ENCODE measurements around the gene SNX24. TPM values are rescaled to one million over a fixed set of nuclear protein-coding genes. Genes with fewer than 3 reads are reported as not detected.

The SNX24 gene
- polyA plus RNA-seq, 2 of the 4 experiments (the other 2 are of a cell fraction), result 20.4 to 22.4 TPM

GRCh38 chr5:122877518-122877917, 32.1 kb downstream of the SNX24 start:
- TF ChIP-seq ZC3H11A (IDR thresholded peaks at IDR 0.05) (no peak), TFCP2L1 (CRISPR knock-in tag; IDR thresholded peaks at IDR 0.05) (no peak), JUNB (IDR thresholded peaks at IDR 0.05) (no peak), ESRRA (IDR thresholded peaks at IDR 0.05; ENCODE audit: borderline replicate concordance, low read length) (no peak), POLR2A (IDR thresholded peaks at IDR 0.05; ENCODE audit: low read length) (no peak), CHD2 (IDR thresholded peaks at IDR 0.05; ENCODE audit: low read length, partially characterized antibody) (no peak), NPAS2 (CRISPR knock-in tag; IDR thresholded peaks at IDR 0.05; ENCODE audit: borderline replicate concordance) (no peak), MAZ (IDR thresholded peaks at IDR 0.05; ENCODE audit: borderline replicate concordance, low read depth, low read length) (no peak), HES2 (IDR thresholded peaks at IDR 0.05) (no peak), CEBPB (IDR thresholded peaks at IDR 0.05) (no peak), HOXA7 (CRISPR knock-in tag; IDR thresholded peaks at IDR 0.05) (no peak), FOXS1 (CRISPR knock-in tag; IDR thresholded peaks at IDR 0.05) (no peak), TP53 (CRISPR knock-in tag; IDR thresholded peaks at IDR 0.05) (no peak), SREBF2 (IDR thresholded peaks at IDR 0.05) (no peak), HOXB13 (CRISPR knock-in tag; IDR thresholded peaks at IDR 0.05; ENCODE audit: low read depth) (no peak), NR3C1 (IDR thresholded peaks at IDR 0.05) (no peak), RCOR1 (IDR thresholded peaks at IDR 0.05; ENCODE audit: low read depth, low read length) (no peak), RNF2 (IDR thresholded peaks at IDR 0.05; ENCODE audit: borderline replicate concordance, low read depth) (no peak)
- TF ChIP-seq, protein P1, sequence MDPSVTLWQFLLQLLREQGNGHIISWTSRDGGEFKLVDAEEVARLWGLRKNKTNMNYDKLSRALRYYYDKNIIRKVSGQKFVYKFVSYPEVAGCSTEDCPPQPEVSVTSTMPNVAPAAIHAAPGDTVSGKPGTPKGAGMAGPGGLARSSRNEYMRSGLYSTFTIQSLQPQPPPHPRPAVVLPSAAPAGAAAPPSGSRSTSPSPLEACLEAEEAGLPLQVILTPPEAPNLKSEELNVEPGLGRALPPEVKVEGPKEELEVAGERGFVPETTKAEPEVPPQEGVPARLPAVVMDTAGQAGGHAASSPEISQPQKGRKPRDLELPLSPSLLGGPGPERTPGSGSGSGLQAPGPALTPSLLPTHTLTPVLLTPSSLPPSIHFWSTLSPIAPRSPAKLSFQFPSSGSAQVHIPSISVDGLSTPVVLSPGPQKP (IDR thresholded peaks at IDR 0.05; ENCODE audit: low read depth, low read length), result no peak
- TF ChIP-seq, protein P2, sequence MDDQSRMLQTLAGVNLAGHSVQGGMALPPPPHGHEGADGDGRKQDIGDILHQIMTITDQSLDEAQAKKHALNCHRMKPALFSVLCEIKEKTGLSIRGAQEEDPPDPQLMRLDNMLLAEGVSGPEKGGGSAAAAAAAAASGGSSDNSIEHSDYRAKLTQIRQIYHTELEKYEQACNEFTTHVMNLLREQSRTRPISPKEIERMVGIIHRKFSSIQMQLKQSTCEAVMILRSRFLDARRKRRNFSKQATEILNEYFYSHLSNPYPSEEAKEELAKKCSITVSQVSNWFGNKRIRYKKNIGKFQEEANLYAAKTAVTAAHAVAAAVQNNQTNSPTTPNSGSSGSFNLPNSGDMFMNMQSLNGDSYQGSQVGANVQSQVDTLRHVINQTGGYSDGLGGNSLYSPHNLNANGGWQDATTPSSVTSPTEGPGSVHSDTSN (IDR thresholded peaks at IDR 0.05), result no peak
- no peak overlapping the region for H3K27ac ChIP-seq
- no peaks in the 10 kb centered on the region for H3K9me3 ChIP-seq
- H3K4me2 ChIP-seq, result no peak overlapping the region
- no peak for DNase-seq (ENCODE audit: low read depth in 1 of 2, low spot score in 1 of 2)
- H3K4me3 ChIP-seq, result no peak overlapping the region
- WGBS (ENCODE audit: missing lambda C conversion rate), result 79% methylated on average over 2 of the region's 2 CpGs
- 0 out of 3 replicates have a peak, but pooled peaks cover 2% of the 10 kb centered on the region for H3K4me1 ChIP-seq
- ATAC-seq, result no peak
- POLR2A ChIA-PET, result no interaction called here
- CTCF ChIA-PET, result interaction anchor here (0.7 kb wide), 1 partner anchor 222 kb away, joined by 3 read pairs; no protein-coding TSS in a partner anchor
- FAIRE-seq, result no peak

- DNase-seq (ENCODE audit: low read depth in 1 of 2, low spot score in 1 of 2) (no peak), FAIRE-seq (no peak), ATAC-seq (no peak)
- H3K4me1 ChIP-seq, result 0 out of 3 replicates have a peak, but pooled peaks cover 4% of the 10 kb centered on the region
- ChIA-PET POLR2A (no interaction called here), CTCF (interaction anchor here (1.1 kb wide), 1 partner anchor 175 kb away, joined by 6 read pairs; no protein-coding TSS in a partner anchor)
- H3K27ac ChIP-seq, result no peak overlapping the region
- TF ChIP-seq HOXA7 (CRISPR knock-in tag; IDR thresholded peaks at IDR 0.05), result no peak
- no peak for TF ChIP-seq CBX8 (IDR thresholded peaks at IDR 0.05)
- TF ChIP-seq E2F6 (IDR thresholded peaks at IDR 0.05; ENCODE audit: borderline replicate concordance, low read depth), result no peak
- no peak for TF ChIP-seq HOXB5 (CRISPR knock-in tag; IDR thresholded peaks at IDR 0.05)
- TF ChIP-seq RARB (CRISPR knock-in tag; IDR thresholded peaks at IDR 0.05), result no peak
- TF ChIP-seq BHLHE40 (IDR thresholded peaks at IDR 0.05; ENCODE audit: low read depth, low read length), result no peak
- no peak for TF ChIP-seq REST (IDR thresholded peaks at IDR 0.05)
- no peak for TF ChIP-seq RFX5 (IDR thresholded peaks at IDR 0.05)
- no peak for TF ChIP-seq EHMT2 (IDR thresholded peaks at IDR 0.05; ENCODE audit: low read depth)
- TF ChIP-seq TFCP2L1 (CRISPR knock-in tag; IDR thresholded peaks at IDR 0.05), result no peak
- TF ChIP-seq SREBF2 (IDR thresholded peaks at IDR 0.05), result no peak
- no peak overlapping the region for H3K4me3 ChIP-seq
- no peak overlapping the region for H3K4me2 ChIP-seq
- WGBS (ENCODE audit: missing lambda C conversion rate), result 99% methylated on average over 3 of the region's 3 CpGs
- H3K9me3 ChIP-seq, result no peaks in the 10 kb centered on the region
These were observed 33.7 kb downstream of the SNX24 start for GRCh38 chr5:122879076-122879475.
